GM21737 (cell line): ENCODE measurements around the gene CASP9.

ENCODE experiments used
- ATAC-seq: cut with Tn5 transposase; IDR thresholded peaks from one replicate; pipeline ENCODE4 v1.9.1; 2021; ENCODE audit warnings: mild to moderate bottlenecking, moderate library complexity; ENCODE audit not compliant: unreplicated experiment

Gene CASP9

DNA sequence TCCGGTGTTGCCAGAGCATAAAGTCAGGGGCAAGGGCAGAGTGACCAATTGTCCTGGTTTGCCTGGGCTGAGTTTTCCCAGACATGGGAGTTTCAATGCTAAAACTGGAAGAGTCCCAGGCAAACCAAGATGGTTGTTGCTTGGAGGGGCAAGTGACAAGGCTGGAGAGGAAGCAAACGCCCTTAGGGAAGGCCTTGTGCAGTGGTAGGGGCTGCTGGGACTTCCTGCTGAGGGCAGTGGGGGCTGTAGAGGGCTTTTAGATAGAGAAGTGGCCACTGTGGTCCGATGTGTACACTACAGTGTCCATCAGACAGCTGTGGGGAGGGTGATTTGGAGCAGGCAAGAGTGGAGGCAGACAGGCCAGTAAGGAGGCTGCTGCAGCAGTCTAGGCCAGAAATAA, 74.4 kb downstream of the CASP9 start:
- ATAC-seq = no peak

DNA sequence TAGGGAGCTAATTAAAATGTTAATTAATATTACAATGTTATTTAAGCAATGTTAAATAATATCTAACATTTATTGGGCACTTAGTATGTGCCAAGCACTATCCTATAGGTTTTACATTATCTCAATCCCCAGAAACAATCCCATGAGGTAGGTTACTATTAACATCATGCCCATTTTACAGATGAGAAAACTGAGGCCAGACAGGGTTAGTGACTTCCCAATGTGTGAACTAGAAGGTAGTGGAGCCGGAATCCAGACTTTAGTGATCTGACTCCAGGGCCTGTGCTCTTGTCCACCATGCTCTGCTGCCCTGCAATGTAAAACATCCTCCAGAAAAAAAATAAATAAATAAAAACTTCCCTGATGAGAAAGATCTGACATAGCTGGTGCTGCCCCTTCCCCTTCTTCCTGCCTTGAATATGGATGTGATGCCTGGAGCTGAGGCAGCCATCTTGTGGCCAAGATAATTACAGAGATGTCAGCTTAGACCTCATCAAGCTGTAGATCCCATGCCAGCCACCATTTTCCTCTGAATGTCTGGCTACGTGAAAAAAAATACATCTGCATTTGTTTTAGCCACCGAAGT, 75.0 kb downstream of the CASP9 start:
- no peak for ATAC-seq

DNA sequence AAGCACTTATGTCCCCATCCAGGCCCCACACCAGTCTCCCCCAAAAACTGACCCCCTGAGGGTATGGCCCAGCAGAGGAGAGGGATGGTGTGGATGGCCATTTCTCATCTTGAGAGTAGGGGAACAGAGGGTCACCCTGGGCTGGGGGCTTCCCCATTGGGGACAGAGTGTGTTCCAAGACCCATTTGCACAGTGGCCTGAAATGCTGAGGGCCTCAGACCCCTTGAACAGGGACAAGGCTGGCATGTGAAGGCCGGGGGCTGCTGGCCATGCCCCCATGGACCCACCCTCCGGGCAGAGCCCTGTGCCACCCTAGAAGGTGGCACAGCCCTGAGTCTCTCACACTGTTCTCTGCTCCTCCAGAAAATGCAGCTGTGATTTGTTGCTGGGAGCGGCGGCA, 77.8 kb downstream of the CASP9 start:
- no peak for ATAC-seq

DNA sequence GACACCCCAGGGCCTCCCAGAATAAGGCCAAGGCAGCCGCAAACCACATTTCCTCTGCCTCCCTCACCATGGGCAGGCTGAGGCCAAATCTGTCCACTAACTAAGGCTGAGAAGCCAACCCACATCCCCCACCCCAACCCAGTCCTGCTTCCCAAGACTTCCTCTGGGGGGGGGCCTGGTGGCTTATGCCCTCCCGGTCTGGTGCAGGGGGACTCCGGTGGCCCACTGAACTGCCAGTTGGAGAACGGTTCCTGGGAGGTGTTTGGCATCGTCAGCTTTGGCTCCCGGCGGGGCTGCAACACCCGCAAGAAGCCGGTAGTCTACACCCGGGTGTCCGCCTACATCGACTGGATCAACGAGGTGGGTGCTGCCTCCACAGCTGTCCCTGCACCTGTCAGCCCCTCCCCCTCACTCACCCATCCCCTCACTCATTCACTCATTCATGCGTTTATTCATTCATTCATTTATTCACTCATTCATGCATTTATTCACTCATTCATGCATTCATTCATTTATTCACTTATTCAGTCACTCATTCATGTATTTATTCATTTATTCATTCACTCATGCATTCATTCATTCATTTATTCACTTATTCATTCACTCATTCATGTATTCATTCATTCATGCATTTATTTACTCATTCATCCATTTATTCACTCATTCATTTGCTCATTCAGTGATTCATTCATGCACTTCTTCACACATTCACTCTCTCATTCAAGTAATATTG, 78.5 kb downstream of the CASP9 start:
- no peak for ATAC-seq

DNA sequence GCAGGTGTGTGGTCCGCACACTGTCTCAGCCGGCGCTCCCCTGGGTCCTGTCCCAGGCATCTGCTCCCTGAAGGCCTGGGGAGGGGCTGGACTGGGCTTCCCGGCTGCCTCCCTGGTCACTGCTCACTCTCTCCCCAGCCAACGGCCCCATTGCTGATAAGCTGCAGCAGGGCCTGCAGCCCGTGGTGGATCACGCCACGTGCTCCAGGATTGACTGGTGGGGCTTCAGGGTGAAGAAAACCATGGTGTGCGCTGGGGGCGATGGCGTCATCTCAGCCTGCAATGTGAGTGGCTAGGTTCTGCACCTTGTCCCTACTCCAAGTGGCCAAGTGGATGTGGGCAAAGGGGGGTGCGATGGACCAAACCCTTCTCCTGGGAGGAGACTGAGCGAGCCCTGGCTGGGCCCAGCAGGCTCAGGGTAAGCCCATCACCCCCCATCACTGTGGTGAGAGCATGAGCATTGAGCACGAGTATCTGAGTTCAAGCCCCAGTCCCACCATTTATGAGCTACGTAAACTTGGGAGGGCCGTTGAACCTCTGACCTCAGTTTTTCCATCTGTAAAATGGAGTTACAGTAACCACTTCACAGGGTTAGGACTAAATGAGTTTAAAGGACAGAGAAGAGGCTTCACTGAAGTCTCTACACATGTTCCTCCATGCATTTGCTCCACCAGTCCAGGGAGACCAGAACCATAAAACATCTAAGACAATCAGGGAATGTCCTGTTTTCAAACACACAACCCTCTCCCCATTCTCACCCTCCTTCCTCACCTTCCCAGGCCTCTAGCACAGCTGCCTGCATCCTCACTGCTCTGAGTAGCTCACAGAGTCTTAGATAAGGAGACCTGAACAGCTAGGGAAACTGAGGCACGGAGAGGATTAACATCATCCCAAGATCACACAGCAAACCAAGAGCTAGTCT, 79.3 kb downstream of the CASP9 start:
- ATAC-seq = no peak

DNA sequence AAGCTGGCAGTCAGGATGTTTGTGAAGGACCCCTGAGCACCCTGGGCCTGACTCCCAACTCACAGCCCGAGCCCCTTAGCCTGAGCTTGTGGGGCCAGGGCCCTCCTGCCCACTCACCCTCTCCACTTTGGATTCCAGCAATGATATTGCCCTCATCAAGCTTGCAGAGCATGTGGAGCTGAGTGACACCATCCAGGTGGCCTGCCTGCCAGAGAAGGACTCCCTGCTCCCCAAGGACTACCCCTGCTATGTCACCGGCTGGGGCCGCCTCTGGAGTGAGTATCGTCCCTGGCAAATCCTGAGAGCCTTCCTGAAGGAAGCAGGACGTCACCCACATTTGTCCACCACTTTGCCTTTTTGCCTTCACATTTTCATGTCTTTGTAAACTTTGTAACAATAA, 80.7 kb downstream of the CASP9 start:
- ATAC-seq = no peak

DNA sequence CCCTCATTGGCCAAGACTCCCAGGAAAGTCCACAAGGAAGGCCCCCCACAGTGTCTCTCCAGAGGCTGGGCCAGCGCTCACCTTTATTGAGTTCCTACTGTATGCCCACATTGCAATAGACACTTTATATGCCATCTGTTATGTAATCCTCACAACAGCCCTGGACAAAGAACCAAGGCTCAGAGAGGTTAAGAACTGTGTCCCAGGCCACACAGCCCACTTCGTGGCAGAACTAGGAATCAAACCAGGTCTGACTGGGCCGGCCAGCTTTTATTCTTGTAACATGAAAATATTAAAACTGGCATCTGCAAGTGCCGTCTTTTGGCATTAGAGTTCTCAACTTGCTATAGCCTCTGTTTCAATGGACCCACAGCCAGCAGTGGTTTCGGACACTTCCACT, 81.3 kb downstream of the CASP9 start:
- no peak for ATAC-seq

DNA sequence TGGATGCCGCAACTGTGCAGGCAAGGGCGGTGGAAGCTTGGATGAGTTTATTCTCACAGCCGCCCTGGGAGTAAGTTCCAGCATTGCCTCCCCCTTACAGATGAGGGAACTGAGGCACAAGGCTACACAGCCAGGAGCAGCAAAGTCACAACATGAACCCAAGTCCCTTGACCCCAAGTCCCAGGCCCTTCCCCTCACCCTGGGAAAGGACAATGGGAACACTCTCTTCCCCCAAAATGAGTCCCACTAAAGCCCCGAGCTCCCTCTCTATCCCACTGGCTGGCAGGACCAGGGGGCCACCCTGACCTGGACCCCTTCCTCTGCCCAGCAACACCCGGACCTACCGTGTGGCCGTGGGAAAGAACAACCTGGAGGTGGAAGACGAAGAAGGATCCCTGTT, 81.9 kb downstream of the CASP9 start:
- no peak for ATAC-seq
